K562 (cell line): Measurements from ENCODE around the gene KIF3A. TPM values are rescaled to one million over a fixed set of nuclear protein-coding genes. Genes with fewer than 3 reads are reported as not detected.

Experiments
- ADNP ChIP-seq: fragments of 200-800 bp; sonication (Bioruptor generic); IDR thresholded peaks from 2 replicates; pipeline ENCODE4 v1.6.1; 2016; ENCODE audit warnings: missing genetic modification characterization, missing compliant biosample characterization
- CREBBP ChIP-seq: IDR thresholded peaks from one replicate; pipeline ENCODE4 v1.6.1; 2012; ENCODE audit warnings: low read depth, mild to moderate bottlenecking, control low read depth, inconsistent platforms, low read length
- DDX20 ChIP-seq: fragments of 450-650 bp; IDR thresholded peaks from 2 replicates; pipeline ENCODE4 v1.6.1; 2016; ENCODE audit warnings: missing genetic modification characterization, low read depth, mild to moderate bottlenecking, missing compliant biosample characterization, moderate library complexity
- DIDO1 ChIP-seq: fragments of 450-650 bp; IDR thresholded peaks from 2 replicates; pipeline ENCODE4 v1.6.1; 2016; ENCODE audit warnings: low read depth, missing biosample characterization, missing genetic modification characterization
- DPF2 ChIP-seq: fragments of 450-650 bp; IDR thresholded peaks from 2 replicates; pipeline ENCODE4 v1.6.1; 2016
- HDGF ChIP-seq: fragments of 450-650 bp; IDR thresholded peaks from 2 replicates; pipeline ENCODE4 v1.6.1; 2016
- KDM2B ChIP-seq: fragments of 250-450 bp; sonication (Bioruptor Pico); IDR thresholded peaks from 2 replicates; pipeline ENCODE4 v1.8.0; 2021; ENCODE audit warnings: mild to moderate bottlenecking, moderate library complexity
- MBD2 ChIP-seq: sonication (generic); IDR thresholded peaks from 2 replicates; pipeline ENCODE4 v1.6.1; 2016; ENCODE audit warnings: low read depth, borderline replicate concordance
- MEIS2 ChIP-seq: fragments of 450-650 bp; IDR thresholded peaks from 2 replicates; pipeline ENCODE4 v1.6.1; 2014; ENCODE audit warnings: mild to moderate bottlenecking; ENCODE audit not compliant: partially characterized antibody
- NR1H2 ChIP-seq: sonication (generic); formaldehyde crosslinking; IDR thresholded peaks from 2 replicates; pipeline ENCODE4 v1.4.0; 2020; ENCODE audit warnings: mild to moderate bottlenecking, missing genetic modification reagents
- PHB ChIP-seq: fragments of 250-450 bp; sonication (Bioruptor Pico); IDR thresholded peaks from 2 replicates; pipeline ENCODE4 v1.5.0; 2021
- POLR2A ChIP-seq: fragments of 450-650 bp; conservative IDR thresholded peaks from 2 replicates; pipeline ENCODE4 v1.6.1; 2016
- PPARD ChIP-seq: fragments of 250-450 bp; sonication (Bioruptor Pico); IDR thresholded peaks from 2 replicates; pipeline ENCODE4 v1.8.0; 2022; ENCODE audit warnings: inconsistent platforms, mild to moderate bottlenecking, moderate library complexity
- SAP30 ChIP-seq: fragments of 200-600 bp; sonication (generic); IDR thresholded peaks from 2 replicates; pipeline ENCODE4 v1.6.1; 2012; ENCODE audit warnings: borderline replicate concordance, low read depth, mild to moderate bottlenecking, moderate library complexity, low read length, control low read depth, inconsistent platforms; ENCODE audit not compliant: insufficient read depth, poor library complexity, severe bottlenecking
- SMARCE1 ChIP-seq: fragments of 450-650 bp; IDR thresholded peaks from 2 replicates; pipeline ENCODE4 v1.7.1; 2016; ENCODE audit warnings: mild to moderate bottlenecking
- TAL1 ChIP-seq: fragments of 450-650 bp; IDR thresholded peaks from 2 replicates; pipeline ENCODE4 v1.6.1; 2016; ENCODE audit warnings: mild to moderate bottlenecking
- ZBED1 ChIP-seq: IDR thresholded peaks from 2 replicates; pipeline ENCODE4 v1.6.1; 2014
- ZBTB17 ChIP-seq: fragments of 450-650 bp; formaldehyde crosslinking; IDR thresholded peaks from 2 replicates; pipeline ENCODE4 v1.4.0; 2020; ENCODE audit warnings: mild to moderate bottlenecking
- ZFX ChIP-seq: sonication (generic); formaldehyde crosslinking; IDR thresholded peaks from 2 replicates; pipeline ENCODE4 v1.8.0; 2022; ENCODE audit warnings: mild to moderate bottlenecking, missing genetic modification reagents, moderate library complexity
- ZNF165 ChIP-seq: fragments of 250-450 bp; sonication (Bioruptor Pico); IDR thresholded peaks from 2 replicates; pipeline ENCODE4 v1.4.0; 2020; ENCODE audit warnings: borderline replicate concordance
- ZNF263 ChIP-seq: sonication (generic); formaldehyde crosslinking; IDR thresholded peaks from 2 replicates; pipeline ENCODE4 v1.8.0; 2022; ENCODE audit warnings: mild to moderate bottlenecking, missing genetic modification reagents, borderline replicate concordance
- ZNF384 ChIP-seq: IDR thresholded peaks from 2 replicates; pipeline ENCODE4 v1.6.1; 2012; ENCODE audit warnings: low read depth, low read length, improper control_type of control experiment
- polyA plus RNA-seq, 8 experiments: library from polyadenylated mRNA; depleted of rRNA in 4 of 8; stranded (reverse) in 5 of 8; unstranded in 3 of 8; fragments of >200 nt; fragmentation: Nextera tagmentation in 2 of 8; fragmentation: Illumina TruSeq in 1 of 8; extraction: Ambion mirVana in 2 of 8; extraction: Trizol in 1 of 8; gene quantifications; 2 replicates each; pipeline versions ENCODE4 v1.2.1 to v1.2.3, GENCODE V29; 2011 to 2014; ENCODE audit warnings: inconsistent platforms in 1 of 8, missing spikeins in 1 of 8
- total RNA-seq, 7 experiments: library from RNA; depleted of rRNA in 6 of 7; stranded (reverse); fragments of >200 nt in 6 of 7; fragmentation: Illumina TruSeq in 2 of 7; extraction: Trizol in 2 of 7; gene quantifications; 2 replicates each; pipeline versions ENCODE4 v1.2.1 to v1.2.3, GENCODE V29; 2011 to 2021; ENCODE audit warnings: low replicate concordance in 1 of 7
- TF ChIP-seq, protein P1 (sequence below): sonication (generic); formaldehyde crosslinking; IDR thresholded peaks from 2 replicates; pipeline ENCODE4 v1.8.0; 2023; ENCODE audit warnings: mild to moderate bottlenecking, missing genetic modification reagents
- TF ChIP-seq, protein P2 (sequence below): fragments of 250-450 bp; sonication (Bioruptor Pico); IDR thresholded peaks from 2 replicates; pipeline ENCODE4 v1.8.0; 2021; ENCODE audit warnings: moderate library complexity, mild to moderate bottlenecking, inconsistent platforms
- TF ChIP-seq, protein P3 (sequence below): sonication (generic); formaldehyde crosslinking; IDR thresholded peaks from 2 replicates; pipeline ENCODE4 v1.9.0; 2022; ENCODE audit warnings: mild to moderate bottlenecking, missing genetic modification reagents
- TF ChIP-seq, protein P4 (sequence below): fragments of 450-650 bp; IDR thresholded peaks from 2 replicates; pipeline ENCODE4 v1.6.1; 2016; ENCODE audit warnings: low read depth, mild to moderate bottlenecking, moderate library complexity

KIF3A gene
- total and polyA plus RNA-seq, 9 of the 15 experiments (the other 6 are each of a cell fraction or from before 2014, with no cell fraction given), result 1.5 to 7.8 (median 6.0) TPM

DNA sequence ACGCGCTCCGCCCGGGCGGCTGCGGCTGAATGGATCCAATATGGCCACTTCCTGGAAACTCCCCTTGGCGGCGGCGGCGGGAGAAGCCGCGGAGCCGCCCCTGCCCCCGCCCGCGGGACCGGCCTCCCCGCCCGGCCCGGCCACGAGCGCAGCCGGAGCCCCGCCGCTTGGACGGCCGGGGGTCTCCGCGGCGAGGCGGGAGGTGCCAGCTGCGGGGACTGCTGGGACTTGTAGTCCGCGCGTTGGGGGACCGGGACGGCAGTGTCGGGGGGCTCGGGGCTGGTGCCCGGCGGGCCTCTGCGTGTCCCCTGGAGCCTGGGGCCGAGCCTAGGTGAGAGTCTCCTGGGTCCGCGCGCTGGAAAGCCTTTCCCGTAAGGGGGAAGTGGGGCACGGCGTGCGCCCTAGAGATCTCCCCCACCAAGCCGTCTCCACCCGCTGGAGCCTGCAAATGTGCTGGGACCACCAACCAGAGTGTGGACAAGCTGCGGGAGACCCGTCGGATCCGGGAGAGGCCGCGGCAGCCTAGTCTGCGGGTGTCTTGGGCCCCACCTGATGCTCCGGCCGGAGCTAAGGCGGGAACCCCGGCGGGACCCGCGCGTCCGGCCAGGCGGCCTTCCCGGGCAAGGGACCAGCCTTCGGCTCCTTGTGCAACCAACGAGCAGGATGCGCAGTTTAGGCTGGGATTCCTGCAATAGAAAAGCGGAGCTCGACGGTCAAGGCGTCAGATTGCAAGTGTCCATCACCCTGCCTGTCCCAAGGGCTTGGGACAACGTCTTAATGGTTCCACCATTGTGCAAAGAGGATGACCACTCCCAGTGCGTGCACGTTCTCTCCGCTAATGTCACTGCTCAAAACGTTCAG is 40.1 kb upstream of the KIF3A start, which contains the start of gene SEPTIN8 (continued):
- TF ChIP-seq, protein P1, sequence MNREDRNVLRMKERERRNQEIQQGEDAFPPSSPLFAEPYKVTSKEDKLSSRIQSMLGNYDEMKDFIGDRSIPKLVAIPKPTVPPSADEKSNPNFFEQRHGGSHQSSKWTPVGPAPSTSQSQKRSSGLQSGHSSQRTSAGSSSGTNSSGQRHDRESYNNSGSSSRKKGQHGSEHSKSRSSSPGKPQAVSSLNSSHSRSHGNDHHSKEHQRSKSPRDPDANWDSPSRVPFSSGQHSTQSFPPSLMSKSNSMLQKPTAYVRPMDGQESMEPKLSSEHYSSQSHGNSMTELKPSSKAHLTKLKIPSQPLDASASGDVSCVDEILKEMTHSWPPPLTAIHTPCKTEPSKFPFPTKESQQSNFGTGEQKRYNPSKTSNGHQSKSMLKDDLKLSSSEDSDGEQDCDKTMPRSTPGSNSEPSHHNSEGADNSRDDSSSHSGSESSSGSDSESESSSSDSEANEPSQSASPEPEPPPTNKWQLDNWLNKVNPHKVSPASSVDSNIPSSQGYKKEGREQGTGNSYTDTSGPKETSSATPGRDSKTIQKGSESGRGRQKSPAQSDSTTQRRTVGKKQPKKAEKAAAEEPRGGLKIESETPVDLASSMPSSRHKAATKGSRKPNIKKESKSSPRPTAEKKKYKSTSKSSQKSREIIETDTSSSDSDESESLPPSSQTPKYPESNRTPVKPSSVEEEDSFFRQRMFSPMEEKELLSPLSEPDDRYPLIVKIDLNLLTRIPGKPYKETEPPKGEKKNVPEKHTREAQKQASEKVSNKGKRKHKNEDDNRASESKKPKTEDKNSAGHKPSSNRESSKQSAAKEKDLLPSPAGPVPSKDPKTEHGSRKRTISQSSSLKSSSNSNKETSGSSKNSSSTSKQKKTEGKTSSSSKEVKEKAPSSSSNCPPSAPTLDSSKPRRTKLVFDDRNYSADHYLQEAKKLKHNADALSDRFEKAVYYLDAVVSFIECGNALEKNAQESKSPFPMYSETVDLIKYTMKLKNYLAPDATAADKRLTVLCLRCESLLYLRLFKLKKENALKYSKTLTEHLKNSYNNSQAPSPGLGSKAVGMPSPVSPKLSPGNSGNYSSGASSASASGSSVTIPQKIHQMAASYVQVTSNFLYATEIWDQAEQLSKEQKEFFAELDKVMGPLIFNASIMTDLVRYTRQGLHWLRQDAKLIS (CRISPR knock-in tag), result peak; percentile 67; the same call in 1 of the 2 replicates
- TF ChIP-seq MBD2 (0 out of 2 replicates have a peak, but pooled peaks have one; percentile 10), CREBBP (no peak), DIDO1 (tag) (peak; percentile 36; the same call in 1 of the 2 replicates), DPF2 (no peak), HDGF (no peak), POLR2A (0 out of 2 replicates have a peak, but pooled peaks have one; percentile 31), ZBTB17 (CRISPR knock-in tag) (0 out of 2 replicates have a peak, but pooled peaks have one; percentile 58), ZNF384 (no peak), ZNF263 (CRISPR knock-in tag) (peak; percentile 40; the same call in 1 of the 2 replicates), TAL1 (no peak), ZNF165 (no peak), NR1H2 (CRISPR knock-in tag) (no peak), SAP30 (no peak), ZFX (CRISPR knock-in tag) (peak; percentile 71), PPARD (CRISPR knock-in tag) (no peak), DDX20 (tag) (no peak), ADNP (tag) (no peak), PHB (CRISPR knock-in tag) (no peak), SMARCE1 (no peak), MEIS2 (no peak), ZBED1 (no peak), KDM2B (no peak)
- TF ChIP-seq, protein P2, sequence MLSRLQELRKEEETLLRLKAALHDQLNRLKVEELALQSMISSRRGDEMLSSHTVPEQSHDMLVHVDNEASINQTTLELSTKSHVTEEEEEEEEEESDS (CRISPR knock-in tag), result no peak
- TF ChIP-seq, protein P3, sequence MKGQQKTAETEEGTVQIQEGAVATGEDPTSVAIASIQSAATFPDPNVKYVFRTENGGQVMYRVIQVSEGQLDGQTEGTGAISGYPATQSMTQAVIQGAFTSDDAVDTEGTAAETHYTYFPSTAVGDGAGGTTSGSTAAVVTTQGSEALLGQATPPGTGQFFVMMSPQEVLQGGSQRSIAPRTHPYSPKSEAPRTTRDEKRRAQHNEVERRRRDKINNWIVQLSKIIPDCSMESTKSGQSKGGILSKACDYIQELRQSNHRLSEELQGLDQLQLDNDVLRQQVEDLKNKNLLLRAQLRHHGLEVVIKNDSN (CRISPR knock-in tag), result no peak
- TF ChIP-seq, protein P4, sequence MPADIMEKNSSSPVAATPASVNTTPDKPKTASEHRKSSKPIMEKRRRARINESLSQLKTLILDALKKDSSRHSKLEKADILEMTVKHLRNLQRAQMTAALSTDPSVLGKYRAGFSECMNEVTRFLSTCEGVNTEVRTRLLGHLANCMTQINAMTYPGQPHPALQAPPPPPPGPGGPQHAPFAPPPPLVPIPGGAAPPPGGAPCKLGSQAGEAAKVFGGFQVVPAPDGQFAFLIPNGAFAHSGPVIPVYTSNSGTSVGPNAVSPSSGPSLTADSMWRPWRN, result no peak
